ENCODE data around the gene FOXB1.

- no peak for TF ChIP-seq EZH2 (IDR thresholded peaks at IDR 0.05)
- TF ChIP-seq POLR2AphosphoS5 (IDR thresholded peaks at IDR 0.05; ENCODE audit: borderline replicate concordance, low read depth, low read length): no peak
- TF ChIP-seq FOXP2 (optimal IDR thresholded peaks at IDR 0.05; ENCODE audit: control extremely low read depth, extremely low read length, insufficient read depth): no peak
Measured at GRCh38 chr15:60039316-60039715, 35.2 kb downstream of the FOXB1 start.

Measured in SK-N-MC (cell line).